Hematopoietic multipotent progenitor cell treated with erythropoietin and hydrocortisone succinate and interleukin-3 and kit ligand, for 17 days (in vitro differentiated cells): ENCODE measurements around the gene INSIG1.

Source experiments
- DNase-seq: peaks from one replicate; pipeline ENCODE4 v3.0.0-alpha.2; 2015; ENCODE audit warnings: low spot score

INSIG1 gene

DNA sequence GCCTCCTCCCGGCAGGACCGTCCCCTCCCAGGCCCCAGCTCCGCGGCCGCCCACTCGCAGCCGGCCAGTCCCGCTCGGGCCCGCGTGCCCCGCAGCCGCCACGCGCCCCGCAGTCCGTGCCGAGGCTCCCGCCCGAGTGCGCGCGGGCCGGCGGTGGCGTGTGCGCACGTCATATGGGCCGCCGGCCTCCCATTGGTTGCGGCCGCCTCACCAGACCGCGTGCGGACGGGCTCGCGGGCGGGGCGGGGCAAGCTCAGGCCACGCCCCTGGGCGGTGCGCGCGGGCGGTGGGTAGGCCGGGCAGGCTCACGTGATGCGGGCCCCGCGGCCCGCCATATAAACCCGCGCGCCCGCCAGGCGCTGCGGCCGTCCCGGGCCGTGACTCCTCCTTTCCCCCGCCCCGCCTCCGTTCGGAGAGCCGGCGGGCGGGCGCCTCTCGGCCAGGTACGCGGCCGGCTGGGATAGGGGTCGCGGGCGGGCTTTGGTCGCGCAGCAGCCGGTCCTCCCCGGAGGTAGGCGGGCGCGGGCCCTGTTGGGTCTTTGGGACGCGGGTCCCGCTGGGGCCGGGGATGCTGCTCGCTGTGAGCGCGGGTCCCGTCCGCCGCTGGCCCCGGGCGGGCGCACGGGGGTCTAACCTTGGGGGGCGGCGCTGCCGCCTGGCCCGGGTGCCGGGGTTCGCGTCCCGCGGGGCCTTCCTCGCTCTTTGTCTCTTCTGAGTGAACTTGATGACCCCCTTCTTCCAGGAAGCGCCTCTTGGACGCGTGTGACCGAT, at the start of gene INSIG1:
INSIG1 (plus strand) TSS at position 362 of the 771 bp plus-strand sequence; CDS start at position 770, 408 bp downstream.
- DNase-seq, result peak; percentile 94

DNA sequence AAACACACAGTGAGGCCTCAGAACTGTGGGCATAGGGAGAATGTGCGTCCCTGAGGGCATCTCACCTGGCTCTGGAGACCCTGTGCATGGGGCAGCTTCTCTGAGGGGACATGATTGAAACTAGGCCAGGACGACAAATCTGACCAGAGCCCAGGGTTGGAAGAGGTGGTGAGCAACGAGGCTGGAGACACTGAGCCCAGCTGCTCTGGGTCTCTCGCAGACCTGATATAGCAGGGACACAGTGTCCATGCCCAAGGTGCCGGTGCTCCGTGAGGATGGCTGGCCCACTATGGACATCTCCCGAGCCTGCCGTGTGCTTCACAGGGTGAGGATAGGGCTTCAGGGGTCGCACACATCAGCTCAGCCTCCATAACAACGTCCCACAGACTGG, 49.3 kb upstream of the INSIG1 start:
- DNase-seq, result no peak

DNA sequence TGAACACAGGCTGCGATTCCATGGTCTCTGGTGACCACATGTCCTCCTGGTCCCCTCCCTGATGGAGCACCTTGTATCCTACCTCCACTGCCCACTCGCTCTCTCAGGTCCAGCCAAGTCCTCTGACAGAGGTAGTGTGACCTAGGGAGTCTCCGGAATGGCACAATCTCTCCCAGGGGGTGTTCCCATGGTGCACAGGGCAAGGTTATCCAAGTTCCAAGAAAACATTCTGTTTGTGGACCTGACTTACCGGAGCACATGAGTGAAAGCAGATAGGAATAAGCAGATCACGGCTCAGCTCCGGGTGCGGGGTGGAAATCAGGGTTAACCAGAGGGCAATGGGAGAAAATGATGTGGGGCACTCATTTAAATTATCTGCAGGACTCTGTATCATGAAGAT, 45.8 kb upstream of the INSIG1 start:
- no peak for DNase-seq

DNA sequence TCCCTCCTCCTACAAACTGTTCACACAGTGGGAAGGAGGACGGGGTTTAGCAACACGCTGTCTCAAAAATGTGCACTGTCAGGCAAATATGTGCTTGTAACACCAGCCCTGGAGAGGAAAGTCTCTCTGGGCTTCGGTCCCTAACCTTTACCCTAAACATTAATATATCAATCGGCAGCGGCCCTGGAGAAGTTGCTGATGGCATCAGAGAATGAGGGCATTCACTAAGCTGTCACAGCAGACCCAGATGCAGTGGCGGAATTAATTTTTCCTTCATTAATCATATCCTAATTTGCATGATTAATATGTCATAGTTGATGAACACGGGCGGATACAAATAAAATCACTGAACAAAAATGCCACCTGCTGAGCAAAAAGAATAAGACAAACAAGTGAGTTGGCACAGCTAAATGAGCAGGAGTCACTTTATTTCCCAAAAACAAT, 45.2 kb upstream of the INSIG1 start:
- DNase-seq, result no peak

DNA sequence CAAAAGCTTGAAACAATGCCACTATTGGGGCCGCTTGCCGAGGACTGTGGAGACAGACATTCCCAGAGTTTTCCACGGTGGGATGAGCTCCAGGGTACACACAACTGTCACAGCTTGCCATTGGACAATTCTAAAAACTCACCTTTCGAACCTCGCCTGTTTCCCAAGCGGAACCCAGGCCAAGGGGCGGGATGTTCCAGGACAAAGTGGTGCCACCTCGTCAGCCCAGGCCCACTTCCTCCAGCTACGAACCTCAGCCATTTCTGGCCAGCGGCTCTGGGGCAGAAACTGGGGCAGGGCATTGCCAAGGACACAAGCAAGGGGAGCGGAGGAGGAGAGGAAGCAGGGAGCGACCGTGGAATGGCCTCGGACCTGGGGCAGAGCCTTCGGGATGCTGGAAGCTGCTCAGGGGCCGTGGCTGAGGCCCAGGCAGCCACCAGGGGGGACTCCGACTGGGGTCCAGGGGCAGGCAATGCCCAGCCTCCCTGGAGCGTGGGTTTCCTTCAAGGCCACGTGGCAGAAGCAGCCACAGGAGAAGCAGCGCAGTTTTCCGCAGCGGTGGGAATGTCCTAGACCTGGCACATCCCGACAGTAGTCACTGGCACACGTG, 44.7 kb upstream of the INSIG1 start:
- DNase-seq, result no peak

DNA sequence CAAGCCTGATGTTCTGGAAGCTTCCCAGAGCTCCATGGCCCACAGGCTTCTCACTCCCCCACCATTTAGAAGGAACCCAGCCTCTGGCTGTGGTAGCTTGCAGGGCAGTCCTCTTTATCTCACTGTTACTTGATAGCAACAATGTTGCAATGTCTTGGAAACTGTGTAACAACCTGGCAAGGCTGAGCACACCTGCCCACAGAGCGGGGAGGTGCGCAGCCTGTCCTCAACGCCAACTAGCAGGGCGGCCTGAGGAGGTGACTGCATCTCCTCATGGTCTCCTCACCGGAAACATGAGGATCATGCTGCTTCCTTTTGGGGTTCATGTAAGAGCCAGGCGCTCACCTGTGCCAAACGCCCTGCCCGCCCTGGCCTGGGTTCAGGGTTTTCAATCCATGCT, 43.7 kb upstream of the INSIG1 start:
- no peak for DNase-seq

DNA sequence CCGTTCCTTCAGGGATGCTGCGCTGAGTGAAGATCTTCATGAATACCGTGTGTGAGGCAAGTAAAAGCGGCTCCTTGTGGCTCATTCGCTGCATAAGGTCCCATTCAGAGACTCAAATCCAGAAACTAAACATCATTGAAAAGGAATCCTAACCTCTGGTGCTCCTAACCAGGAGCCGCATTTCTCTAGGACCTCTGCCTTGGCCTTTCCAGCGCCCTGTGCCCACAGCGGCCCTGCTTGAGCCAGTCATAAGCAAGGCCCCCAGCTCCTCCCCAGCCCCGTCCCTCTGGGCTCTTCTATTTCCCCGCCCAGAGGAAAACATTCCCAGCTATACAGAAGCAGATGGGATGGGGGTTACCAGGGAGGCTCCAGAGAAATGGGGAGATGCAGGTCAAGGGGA, 42.6 kb upstream of the INSIG1 start:
- DNase-seq, result no peak

DNA sequence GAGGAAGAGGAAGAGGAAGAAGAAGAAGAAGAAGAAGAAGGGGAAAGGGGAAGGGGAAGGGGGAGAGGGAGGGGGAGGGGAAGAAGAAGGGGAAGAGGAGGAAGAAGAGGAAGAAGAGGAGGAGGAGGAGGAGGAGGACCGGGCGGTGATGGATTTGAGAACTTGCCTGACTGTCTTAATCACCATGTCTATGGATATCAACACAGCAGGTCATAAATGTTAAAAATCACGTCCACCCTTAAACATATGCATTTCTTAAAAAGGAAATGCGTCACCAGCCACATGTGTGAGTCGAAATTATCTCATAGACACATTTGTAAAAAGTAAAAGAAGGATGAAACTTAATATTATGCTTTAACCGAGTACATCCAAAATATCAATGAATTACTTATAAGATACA, 42.1 kb upstream of the INSIG1 start:
- no peak for DNase-seq

DNA sequence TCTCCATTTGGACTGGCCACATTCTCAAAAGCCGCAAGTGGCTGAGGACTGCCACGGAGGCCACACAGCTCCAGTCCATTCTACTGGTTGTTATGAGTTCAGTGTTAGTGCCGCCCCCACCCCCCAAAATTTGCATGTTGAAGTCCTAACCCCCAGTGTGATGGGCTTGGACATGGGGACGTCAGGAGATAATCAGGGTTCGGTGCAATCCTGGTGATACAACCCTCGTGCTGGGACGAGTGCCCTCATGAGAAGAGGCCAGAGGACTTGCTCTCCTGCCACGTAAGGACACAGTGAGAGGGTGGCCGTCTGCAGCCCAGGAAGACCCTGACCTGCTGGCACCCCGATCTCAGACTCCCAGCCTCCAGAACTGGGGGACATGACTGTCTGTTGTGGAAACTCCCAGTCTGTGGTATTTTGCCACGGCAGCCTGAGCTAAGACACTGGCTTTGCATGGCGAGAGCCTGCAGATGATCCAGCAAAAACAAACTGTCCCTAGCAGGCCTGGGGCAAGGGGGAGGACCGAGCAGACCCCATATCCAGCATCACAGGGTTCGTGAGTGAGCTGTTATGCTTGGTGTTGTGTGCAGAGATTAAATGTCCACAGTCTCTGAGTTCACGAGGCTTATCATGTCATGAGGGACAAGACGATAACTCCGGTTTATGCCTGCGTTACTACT, 41.5 kb upstream of the INSIG1 start:
- no peak for DNase-seq

DNA sequence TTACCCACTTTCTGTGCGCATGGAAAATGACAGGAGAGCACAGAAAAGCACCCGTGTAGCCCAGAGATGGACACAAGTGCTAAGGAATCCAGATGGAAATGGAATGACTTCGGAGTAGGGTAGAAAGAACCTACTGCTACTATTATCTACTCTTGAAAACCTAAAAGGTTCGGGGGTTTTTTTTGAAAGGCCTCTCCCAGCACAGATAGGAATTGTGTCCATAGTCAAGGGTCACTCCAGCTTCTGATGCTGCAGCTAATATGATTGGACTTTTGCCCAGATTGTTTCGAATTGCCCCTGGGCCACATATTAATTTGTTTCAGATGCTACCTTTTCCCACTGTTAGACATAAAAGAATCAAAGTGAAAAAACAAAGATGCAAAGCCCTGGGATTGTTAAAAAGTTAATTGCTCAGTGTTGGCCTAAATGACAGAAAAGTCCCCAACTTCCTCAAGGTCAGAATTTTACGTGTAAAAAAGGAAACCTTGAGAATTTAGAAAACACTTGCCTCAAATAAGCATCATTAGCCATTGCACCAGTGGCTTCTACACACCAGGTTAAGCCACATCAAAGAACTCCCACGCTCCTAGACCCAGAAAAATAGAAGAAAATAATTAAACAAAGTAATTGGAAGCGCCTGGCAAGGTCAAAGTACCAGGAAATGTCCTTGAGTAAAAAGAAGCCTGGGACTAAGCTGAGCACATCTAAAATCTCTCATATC, 40.8 kb upstream of the INSIG1 start:
- no peak for DNase-seq

DNA sequence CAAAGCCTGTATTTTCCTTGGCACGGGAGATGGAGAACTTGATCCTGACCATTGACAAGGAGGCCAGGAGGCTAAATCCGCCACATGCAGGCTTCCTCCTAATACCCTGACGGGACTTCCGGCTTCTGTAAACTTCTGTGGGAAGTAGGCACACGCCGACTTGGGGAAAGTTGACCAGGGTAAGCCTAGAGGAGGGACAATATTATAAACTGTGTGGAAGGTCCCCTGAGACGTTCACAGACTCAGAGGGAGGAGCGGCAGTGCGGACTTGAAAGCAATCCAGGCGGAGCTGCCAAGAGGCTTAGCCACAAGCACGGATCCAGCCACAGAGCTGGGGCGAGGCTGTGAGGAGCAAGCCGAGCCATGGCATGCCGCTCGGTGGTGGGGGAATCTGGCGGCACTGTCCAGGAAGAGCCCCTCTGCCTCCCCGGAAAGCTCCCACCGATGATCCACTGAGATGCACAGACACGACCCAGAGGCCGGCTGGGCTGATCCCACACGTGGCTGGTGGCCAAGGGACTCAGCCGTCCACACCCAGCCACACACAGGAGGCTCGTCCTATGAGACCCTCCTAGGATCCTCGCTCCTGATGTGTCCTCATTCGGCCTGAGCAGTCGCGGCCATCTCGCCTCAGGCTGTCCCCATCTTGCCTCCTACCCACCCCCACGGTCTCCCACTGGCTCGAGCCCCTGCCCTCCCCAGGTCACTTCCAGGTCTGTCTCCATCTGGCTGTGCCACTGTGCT, 40.0 kb upstream of the INSIG1 start:
- no peak for DNase-seq

DNA sequence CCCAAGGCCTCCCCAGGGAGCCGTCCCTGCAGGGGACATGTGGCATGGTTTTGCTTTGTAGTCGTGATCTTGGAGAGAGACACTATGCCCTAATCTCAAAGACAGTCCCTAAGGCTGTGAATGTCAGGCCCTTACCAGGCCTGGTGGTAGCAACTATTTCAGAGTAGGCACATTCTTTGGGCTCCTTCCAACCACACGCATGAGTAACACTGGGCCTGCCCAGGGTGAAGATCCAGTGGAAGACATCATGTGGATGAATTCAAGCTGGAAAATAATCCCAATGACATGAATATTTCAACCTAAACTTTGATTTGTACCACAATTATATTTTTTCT, 39.5 kb upstream of the INSIG1 start:
- DNase-seq, result no peak

DNA sequence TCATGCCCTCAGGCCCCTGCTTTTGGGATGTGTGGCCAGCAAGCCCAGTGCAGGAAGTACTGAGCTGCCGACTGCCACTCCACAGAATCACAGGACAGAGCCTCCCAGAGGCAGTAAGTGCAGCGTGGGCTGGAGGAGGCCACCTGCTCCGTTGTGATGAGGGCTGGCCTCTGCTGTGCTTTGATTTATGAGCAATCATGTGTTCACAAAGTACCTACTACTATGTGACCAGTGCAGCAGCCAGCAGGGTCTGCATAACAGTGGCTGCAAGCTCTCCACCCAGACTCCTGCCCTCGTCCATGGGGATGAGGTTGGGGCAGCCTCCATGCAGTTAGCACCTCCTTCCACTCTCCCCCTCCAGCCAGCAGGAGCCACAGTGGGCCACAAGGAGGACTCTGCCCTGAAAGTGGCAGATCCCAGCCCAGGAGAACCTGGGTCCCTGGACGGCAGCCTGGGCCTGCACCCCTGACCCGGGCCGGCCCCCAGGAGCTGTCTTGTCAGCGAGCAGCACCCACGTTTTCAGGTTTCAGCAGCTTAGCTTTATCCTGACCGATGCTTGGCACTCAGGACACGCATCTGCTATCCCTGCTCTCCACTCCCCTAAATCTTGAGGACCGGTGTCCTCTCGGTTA, 37.7 kb upstream of the INSIG1 start:
- no peak for DNase-seq

DNA sequence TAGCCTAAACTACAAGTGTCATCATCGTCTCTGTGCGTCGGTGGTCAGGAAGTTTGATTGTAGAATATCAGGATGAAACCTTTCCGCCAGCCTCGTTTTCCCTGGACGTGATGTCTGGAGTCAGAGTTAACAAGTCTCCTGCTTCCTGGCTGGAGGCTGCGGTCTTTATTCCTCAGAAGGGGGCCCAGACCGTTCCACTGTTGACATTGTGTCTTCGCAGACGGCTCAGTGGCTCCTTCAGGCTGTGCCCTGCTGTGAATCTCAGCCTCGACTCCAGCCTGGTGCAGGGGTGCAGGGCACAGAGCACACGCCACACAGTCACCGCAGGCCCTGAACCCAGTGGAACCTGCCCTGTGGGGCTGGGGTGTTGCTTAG, 37.2 kb upstream of the INSIG1 start:
- DNase-seq, result no peak

DNA sequence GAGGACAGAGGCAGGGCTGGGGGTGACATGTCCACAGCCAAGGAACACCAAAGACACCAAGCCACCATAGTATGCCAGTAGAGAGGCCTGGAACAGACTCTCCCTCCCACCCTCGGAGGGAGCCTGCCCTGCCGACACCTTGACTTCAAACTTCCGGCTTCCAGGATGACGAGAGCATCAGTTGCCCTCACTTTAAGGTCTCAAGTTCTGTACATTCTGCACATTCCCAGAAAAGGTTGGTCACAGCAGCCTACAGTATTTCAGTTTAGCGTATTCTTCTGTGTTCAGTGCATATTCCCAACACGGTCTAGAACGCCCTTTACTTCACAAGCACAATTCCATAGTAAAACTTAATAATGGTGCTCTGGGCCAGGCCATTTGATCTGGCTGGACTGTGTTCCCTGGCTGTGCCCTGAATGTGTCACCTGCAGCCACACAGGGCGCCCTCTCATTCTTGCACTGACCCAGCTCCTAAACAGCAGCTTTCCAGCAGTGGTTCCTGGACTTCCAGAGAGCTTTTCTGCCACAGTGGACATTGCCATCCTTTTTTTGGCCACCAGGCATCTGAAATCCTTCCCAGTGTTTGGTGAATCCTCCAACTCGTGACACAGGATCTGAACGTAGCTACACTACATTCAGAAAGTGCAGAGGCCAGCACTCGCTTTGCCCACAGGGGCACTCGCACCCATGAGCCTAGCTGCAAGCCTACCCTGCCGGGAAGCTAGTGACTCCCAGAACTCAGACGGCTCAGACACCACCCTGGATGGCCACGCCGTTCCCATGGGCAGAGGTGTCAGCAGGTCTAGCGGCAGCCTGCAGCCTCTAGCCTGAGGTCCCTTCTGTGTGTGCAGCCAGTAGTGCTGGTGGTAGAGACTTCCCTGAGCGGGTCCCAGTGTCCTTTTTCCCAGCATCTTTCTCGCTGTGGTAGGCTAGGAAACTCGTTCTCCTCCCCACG, 36.4 kb upstream of the INSIG1 start:
- DNase-seq, result no peak

DNA sequence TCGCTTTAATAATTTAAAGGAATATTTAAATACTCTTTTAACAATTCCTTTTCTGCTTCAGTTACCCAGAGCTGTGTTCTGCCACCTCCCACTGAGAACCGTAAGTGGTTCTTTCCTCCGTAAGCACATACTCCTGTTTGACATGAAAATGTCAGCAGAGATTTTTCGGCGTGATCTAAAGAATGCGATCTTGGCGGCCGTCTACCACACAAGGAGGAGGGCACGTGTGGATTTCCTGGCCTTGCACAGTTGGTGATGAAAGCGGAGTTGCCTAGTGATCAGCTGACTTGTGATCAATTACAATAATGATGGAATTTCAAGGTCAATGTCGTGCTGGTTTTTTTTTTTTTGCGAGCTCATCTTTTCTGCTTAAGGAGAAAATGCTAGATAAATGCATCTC, 35.6 kb upstream of the INSIG1 start:
- no peak for DNase-seq

DNA sequence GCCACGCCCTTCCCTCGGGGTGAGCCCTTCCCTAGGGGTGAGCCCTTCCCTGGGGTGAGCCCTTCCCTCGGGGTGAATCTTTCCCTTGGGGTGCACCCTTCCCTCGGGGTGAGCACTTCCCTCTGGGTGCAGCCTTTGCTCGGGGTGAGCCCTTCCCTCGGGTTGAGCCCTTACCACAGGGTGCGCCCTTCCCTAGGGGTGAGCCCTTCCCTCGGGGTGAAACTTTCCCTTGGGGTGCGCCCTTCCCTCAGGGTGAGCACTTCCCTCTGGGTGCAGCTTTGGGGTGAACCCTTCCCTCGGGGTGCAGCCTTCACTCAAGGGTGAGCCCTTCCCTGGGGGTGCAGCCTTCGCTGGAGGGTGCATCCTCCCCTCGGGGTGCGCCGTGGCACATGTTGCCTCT, 34.6 kb upstream of the INSIG1 start:
- DNase-seq, result no peak

DNA sequence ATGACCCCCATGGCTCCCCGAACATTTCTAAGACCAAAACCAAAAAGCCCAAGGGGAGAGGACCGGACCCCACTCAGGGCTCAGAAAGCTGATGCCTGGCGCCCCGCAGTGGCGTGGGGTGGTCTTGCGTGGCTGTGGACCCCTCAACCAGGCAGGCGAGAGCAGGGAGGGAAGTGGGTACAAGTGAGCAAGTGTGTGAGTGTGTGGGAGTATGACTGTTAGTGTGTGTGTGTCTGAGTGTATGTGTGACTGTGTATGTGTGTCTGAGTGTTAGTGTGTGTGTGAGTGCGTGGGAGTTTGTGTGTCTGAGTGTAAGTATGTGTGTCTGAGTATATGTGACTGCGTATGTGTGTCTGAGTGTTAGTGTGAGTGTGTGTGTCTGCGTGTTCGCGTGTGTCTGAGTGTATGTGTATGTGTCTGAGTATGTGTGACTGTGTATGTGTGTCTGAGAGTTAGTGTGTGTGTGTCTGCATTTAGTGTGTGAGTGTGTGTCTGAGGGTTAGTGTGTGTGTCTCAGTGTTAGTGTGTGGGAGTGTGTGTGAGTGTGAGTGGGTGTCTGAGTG, 34.0 kb upstream of the INSIG1 start:
- DNase-seq, result no peak

DNA sequence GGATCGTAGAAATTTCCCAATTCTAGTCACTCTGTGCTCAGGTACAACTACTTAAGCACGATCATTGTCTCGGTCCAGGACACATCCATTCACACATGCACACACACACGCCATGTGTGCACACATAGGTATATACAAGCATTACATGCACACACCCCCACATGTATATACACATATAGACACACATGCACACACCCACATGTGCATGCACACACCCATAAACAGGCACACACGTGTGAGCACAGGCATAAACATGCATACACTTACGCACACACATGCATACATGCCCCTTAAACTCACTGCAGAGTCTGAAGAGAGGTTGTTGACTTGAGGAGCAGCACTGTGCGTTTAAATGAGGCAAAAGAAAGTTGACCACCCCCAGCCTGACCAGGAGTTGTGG, 32.5 kb upstream of the INSIG1 start:
- DNase-seq, result no peak

DNA sequence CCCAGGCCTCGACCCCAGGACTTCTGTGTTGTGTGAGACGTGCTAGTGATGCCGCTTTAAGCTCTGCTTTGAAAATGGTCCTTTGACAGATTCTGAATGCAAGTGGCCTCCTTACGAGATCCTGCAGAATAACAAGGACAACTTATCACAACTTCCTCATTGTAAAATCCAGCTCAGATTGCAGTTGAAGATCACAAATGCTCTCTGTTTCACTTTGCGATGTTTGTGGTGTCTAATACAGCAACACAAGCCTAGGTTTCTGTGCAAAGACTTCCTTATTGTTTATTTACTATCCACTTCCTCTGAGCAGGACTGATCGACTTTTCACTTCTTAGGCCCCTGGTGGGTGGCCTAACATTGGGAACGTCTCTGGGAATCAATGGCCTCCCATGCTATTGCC, 31.7 kb upstream of the INSIG1 start:
- no peak for DNase-seq
